CD4-positive, CD25-positive, alpha-beta regulatory T cell (primary cell): Measurements from ENCODE around the gene PLCH1. TPM values are rescaled to one million over a fixed set of nuclear protein-coding genes. Genes with fewer than 3 reads are reported as not detected.

Source experiments
- ATAC-seq, 2 donors: fragments of 150-1000 bp; cut with Tn5 transposase; one replicate each; pipeline ENCODE4 v1.10.0; 2021; ENCODE audit warnings: low read depth in 2 of 2, moderate number of reproducible peaks in 2 of 2, moderate library complexity in 1 of 2
- DNase-seq, 3 donors: peaks; one replicate each; pipeline versions ENCODE4 v3.0.0 to v3.0.0-alpha.2; 2012 to 2022; ENCODE audit warnings: mixed read lengths in 1 of 3
- H3K27ac ChIP-seq: one replicate; pipeline ENCODE4 v1.7.0; 2013; ENCODE audit warnings: mild to moderate bottlenecking, low read length; ENCODE audit not compliant: insufficient read depth, poor library complexity, severe bottlenecking
- H3K27me3 ChIP-seq: one replicate; pipeline ENCODE4 v1.7.0; 2013; ENCODE audit warnings: low read length; ENCODE audit not compliant: control insufficient read depth, insufficient read depth
- H3K36me3 ChIP-seq: one replicate; pipeline ENCODE4 v1.7.0; 2013; ENCODE audit warnings: mild to moderate bottlenecking, low read length, moderate library complexity; ENCODE audit not compliant: control insufficient read depth, insufficient read depth
- H3K4me1 ChIP-seq: 2 replicates; pipeline ENCODE4 v1.7.0; 2013; ENCODE audit warnings: mild to moderate bottlenecking, low read length; ENCODE audit not compliant: insufficient read depth, control insufficient read depth, poor library complexity, severe bottlenecking
- H3K4me3 ChIP-seq: one replicate; pipeline ENCODE4 v1.7.0; 2013; ENCODE audit warnings: low read depth, mild to moderate bottlenecking, low read length, moderate library complexity
- H3K9me3 ChIP-seq, 2 experiments: 1 replicate in 1 of 2; 2 replicates in 1 of 2; pipeline ENCODE4 v1.7.0; 2013; ENCODE audit warnings: low read length in 2 of 2, mild to moderate bottlenecking in 1 of 2, moderate library complexity in 1 of 2; ENCODE audit not compliant: control insufficient read depth in 2 of 2
- H3K27ac Mint-ChIP-seq, 3 donors: one replicate each; pipeline ENCODE4 v1.8.0; 2020 to 2022; ENCODE audit warnings: mild to moderate bottlenecking in 3 of 3, mixed read lengths in 3 of 3, moderate library complexity in 2 of 3
- H3K27me3 Mint-ChIP-seq: one replicate; pipeline ENCODE4 v1.8.0; 2022; ENCODE audit warnings: mild to moderate bottlenecking, mixed read lengths
- H3K36me3 Mint-ChIP-seq: one replicate; pipeline ENCODE4 v1.8.0; 2020; ENCODE audit warnings: mixed read lengths
- H3K4me1 Mint-ChIP-seq, 4 donors: one replicate each; pipeline ENCODE4 v1.8.0; 2020 to 2022; ENCODE audit warnings: mixed read lengths in 4 of 4, mild to moderate bottlenecking in 1 of 4
- H3K4me3 Mint-ChIP-seq, 4 donors: one replicate each; pipeline ENCODE4 v1.8.0; 2020 to 2022; ENCODE audit warnings: mild to moderate bottlenecking in 4 of 4, mixed read lengths in 4 of 4, moderate library complexity in 3 of 4
- H3K9me3 Mint-ChIP-seq, 7 donors: one replicate each; pipeline ENCODE4 v1.8.0; 2020 to 2022; ENCODE audit warnings: mixed read lengths in 7 of 7, mild to moderate bottlenecking in 3 of 7, moderate library complexity in 2 of 7
- polyA plus RNA-seq, 4 donors: library from polyadenylated mRNA; unstranded; fragments of 300-500 nt; fragmentation: Illumina TruSeq; gene quantifications; one replicate each; pipeline ENCODE4 v1.2.3, GENCODE V29; 2021
- total RNA-seq: library from RNA; stranded (reverse); gene quantifications from one replicate; pipeline ENCODE4 v1.2.3, GENCODE V29; 2022

Gene PLCH1
- total and polyA plus RNA-seq, 5 donors from 2014 or later, result 0.05 to 0.12 TPM; not detected in 3

GRCh38 chr3:155608228-155608920, 136.5 kb downstream of the PLCH1 start:
- Histone ChIP-seq H3K27ac (no peak overlapping the region), H3K4me1 (no peaks in the 10 kb centered on the region), H3K9me3 (no peaks in the 10 kb centered on the region), H3K4me3 (no peak overlapping the region), H3K27me3 (no peaks in the 10 kb centered on the region), H3K36me3 (no peaks in the 10 kb centered on the region)
- peaks cover 0 to 15% (median 5%) of the 10 kb centered on the region in 7 donors for H3K9me3 Mint-ChIP-seq
- no peaks in the 10 kb centered on the region for H3K36me3 Mint-ChIP-seq
- no peaks in the 10 kb centered on the region for H3K4me1 Mint-ChIP-seq
- no peak overlapping the region for H3K4me3 Mint-ChIP-seq
- no peak overlapping the region for H3K27ac Mint-ChIP-seq
- DNase-seq (no peak), ATAC-seq (no peak)
- H3K27me3 Mint-ChIP-seq, result peaks cover 4% of the 10 kb centered on the region

DNA sequence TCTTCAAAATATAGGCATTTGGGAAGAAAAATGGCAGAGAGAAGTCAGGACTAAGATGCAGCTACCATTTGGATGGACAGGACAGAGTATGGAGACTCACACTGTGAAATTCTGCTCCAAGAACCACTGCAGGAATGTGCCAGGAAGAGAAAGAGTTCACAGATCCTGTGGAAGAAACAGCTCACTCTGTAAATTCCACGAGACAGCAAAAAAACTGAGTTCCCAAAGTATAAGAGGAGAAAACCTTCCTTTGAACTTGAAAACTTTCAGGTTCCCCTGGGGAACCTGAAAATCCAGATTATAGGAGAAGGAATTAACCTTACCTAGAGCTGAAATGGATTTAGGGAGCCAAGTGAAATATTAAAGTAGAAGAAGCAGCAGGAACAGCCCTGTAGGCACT, 137.1 kb downstream of the PLCH1 start:
- no peak overlapping the region for H3K27ac ChIP-seq
- Mint-ChIP-seq H3K36me3 (no peaks in the 10 kb centered on the region), H3K9me3 (peaks cover 0 to 15% (median 4%) of the 10 kb centered on the region in 7 donors), H3K4me1 (no peaks in the 10 kb centered on the region), H3K27ac (no peak overlapping the region), H3K4me3 (no peak overlapping the region), H3K27me3 (peaks cover 4% of the 10 kb centered on the region)
- ATAC-seq, result no peak
- no peaks in the 10 kb centered on the region for H3K36me3 ChIP-seq
- H3K4me1 ChIP-seq, result no peaks in the 10 kb centered on the region
- no peaks in the 10 kb centered on the region for H3K27me3 ChIP-seq
- no peak overlapping the region for H3K4me3 ChIP-seq
- DNase-seq, result no peak
- no peaks in the 10 kb centered on the region for H3K9me3 ChIP-seq

- no peak overlapping the region for H3K27ac ChIP-seq
- Mint-ChIP-seq H3K36me3 (no peaks in the 10 kb centered on the region), H3K27ac (no peak overlapping the region), H3K27me3 (peaks cover 4% of the 10 kb centered on the region), H3K4me3 (no peak overlapping the region), H3K9me3 (peaks cover 0 to 9% (median 4%) of the 10 kb centered on the region in 7 donors), H3K4me1 (peaks cover 0 to 3% (median 0%) of the 10 kb centered on the region in 4 donors)
- H3K4me3 ChIP-seq, result no peak overlapping the region
- no peaks in the 10 kb centered on the region for H3K27me3 ChIP-seq
- H3K4me1 ChIP-seq, result no peaks in the 10 kb centered on the region
- no peak for ATAC-seq
- H3K9me3 ChIP-seq, result no peaks in the 10 kb centered on the region
- DNase-seq, result no peak
- no peaks in the 10 kb centered on the region for H3K36me3 ChIP-seq
These were observed 139.3 kb downstream of the PLCH1 start for GRCh38 chr3:155605571-155605970.

DNA sequence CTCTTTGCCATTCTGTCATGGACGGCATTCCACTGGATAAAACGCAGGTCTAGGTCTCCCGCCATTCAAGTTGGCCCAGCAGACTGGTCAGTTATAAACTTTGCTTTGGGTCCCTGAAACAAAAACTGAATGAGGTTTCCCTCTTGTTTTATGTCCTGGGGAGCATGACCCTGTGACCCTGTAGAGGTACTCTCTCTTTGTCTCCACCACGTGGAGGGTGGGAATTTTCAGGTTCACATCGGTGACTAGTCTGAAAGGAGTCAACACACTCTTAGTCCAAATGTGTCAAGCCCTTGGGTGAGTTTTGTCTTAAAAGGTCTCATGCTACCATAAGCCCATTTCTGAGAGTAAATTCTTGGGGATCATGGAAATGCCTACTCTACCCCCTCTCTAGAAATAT, 139.9 kb downstream of the PLCH1 start:
- H3K36me3 ChIP-seq, result no peaks in the 10 kb centered on the region
- no peaks in the 10 kb centered on the region for H3K4me1 ChIP-seq
- no peaks in the 10 kb centered on the region for H3K27me3 ChIP-seq
- DNase-seq (no peak), ATAC-seq (no peak)
- H3K9me3 Mint-ChIP-seq, result peaks cover 0 to 9% (median 4%) of the 10 kb centered on the region in 7 donors
- H3K4me3 Mint-ChIP-seq, result no peak overlapping the region
- no peak overlapping the region for H3K27ac Mint-ChIP-seq
- H3K36me3 Mint-ChIP-seq, result no peaks in the 10 kb centered on the region
- no peak overlapping the region for H3K4me3 ChIP-seq
- H3K9me3 ChIP-seq, result no peaks in the 10 kb centered on the region
- peaks cover 4% of the 10 kb centered on the region for H3K27me3 Mint-ChIP-seq
- peaks cover 0 to 3% (median 0%) of the 10 kb centered on the region in 4 donors for H3K4me1 Mint-ChIP-seq
- no peak overlapping the region for H3K27ac ChIP-seq

- H3K27me3 Mint-ChIP-seq, result peaks cover 4% of the 10 kb centered on the region
- H3K4me1 ChIP-seq, result no peaks in the 10 kb centered on the region
- no peak overlapping the region for H3K27ac Mint-ChIP-seq
- ATAC-seq (no peak), DNase-seq (no peak)
- H3K9me3 Mint-ChIP-seq, result peaks cover 0 to 6% (median 1%) of the 10 kb centered on the region in 7 donors
- no peak overlapping the region for H3K4me3 Mint-ChIP-seq
- no peak overlapping the region for H3K4me3 ChIP-seq
- peaks cover 0 to 3% (median 0%) of the 10 kb centered on the region in 4 donors for H3K4me1 Mint-ChIP-seq
- H3K36me3 ChIP-seq, result no peaks in the 10 kb centered on the region
- H3K27me3 ChIP-seq, result no peaks in the 10 kb centered on the region
- no peaks in the 10 kb centered on the region for H3K9me3 ChIP-seq
- H3K27ac ChIP-seq, result no peak overlapping the region
- H3K36me3 Mint-ChIP-seq, result no peaks in the 10 kb centered on the region
These were observed 140.7 kb downstream of the PLCH1 start for GRCh38 chr3:155604126-155604525.

DNA sequence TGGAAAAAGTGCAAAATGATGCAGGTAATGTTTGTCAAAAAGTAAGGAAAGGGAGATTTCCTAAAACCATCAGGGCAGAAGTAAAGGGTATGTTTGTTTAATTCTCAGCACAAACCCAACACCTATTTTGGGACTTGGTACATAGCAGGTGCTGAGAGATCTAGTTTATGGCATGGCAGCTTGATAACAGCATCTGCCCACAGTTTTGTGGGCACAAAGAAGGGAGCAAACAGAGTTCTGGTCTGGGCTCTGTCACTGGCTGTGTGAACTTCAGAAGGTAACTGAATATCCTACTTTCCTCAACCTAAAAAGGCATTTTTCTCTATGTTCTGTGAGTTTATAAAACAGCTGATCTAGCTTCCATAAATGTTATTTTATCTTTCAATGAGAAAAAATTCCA, 141.6 kb downstream of the PLCH1 start:
- H3K4me3 Mint-ChIP-seq, result no peak overlapping the region
- no peaks in the 10 kb centered on the region for H3K9me3 ChIP-seq
- H3K36me3 ChIP-seq, result no peaks in the 10 kb centered on the region
- no peak overlapping the region for H3K4me3 ChIP-seq
- no peaks in the 10 kb centered on the region for H3K36me3 Mint-ChIP-seq
- H3K27ac Mint-ChIP-seq, result no peak overlapping the region
- DNase-seq (no peak), ATAC-seq (no peak)
- peaks cover 4% of the 10 kb centered on the region for H3K27me3 Mint-ChIP-seq
- no peak overlapping the region for H3K27ac ChIP-seq
- no peaks in the 10 kb centered on the region for H3K27me3 ChIP-seq
- peaks cover 0 to 3% (median 0%) of the 10 kb centered on the region in 4 donors for H3K4me1 Mint-ChIP-seq
- no peaks in the 10 kb centered on the region for H3K4me1 ChIP-seq
- peaks cover 0 to 2% (median 0%) of the 10 kb centered on the region in 7 donors for H3K9me3 Mint-ChIP-seq

DNA sequence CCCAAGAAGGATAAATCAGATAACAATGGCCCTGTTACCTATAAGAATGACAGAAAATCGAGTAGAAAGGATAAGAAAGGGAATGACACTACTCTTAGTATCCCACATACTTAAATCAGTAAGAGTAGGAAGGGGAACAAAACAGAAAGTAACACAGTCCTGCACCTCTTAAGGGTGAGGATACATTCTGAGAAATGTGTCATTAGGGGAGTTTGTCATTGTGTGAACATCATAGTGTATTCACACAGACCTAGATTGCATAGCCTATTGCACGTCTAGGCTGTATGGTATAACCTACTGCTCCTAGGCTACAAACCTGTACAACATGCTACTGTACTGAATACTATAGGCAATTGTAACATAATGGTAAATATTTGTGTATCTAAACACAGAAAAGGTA, 142.6 kb downstream of the PLCH1 start:
- no peak overlapping the region for H3K4me3 ChIP-seq
- H3K27ac Mint-ChIP-seq, result no peak overlapping the region
- H3K4me1 Mint-ChIP-seq, result peaks cover 0 to 3% (median 0%) of the 10 kb centered on the region in 4 donors
- H3K9me3 ChIP-seq, result no peaks in the 10 kb centered on the region
- peaks cover 0 to 2% (median 0%) of the 10 kb centered on the region in 7 donors for H3K9me3 Mint-ChIP-seq
- H3K36me3 ChIP-seq, result no peaks in the 10 kb centered on the region
- ATAC-seq, result no peak
- peak overlapping the region in 1 of 4 donors; percentile 23 for H3K4me3 Mint-ChIP-seq
- no peak overlapping the region for H3K27ac ChIP-seq
- no peaks in the 10 kb centered on the region for H3K27me3 ChIP-seq
- no peak for DNase-seq
- no peaks in the 10 kb centered on the region for H3K36me3 Mint-ChIP-seq
- no peaks in the 10 kb centered on the region for H3K4me1 ChIP-seq
- H3K27me3 Mint-ChIP-seq, result no peaks in the 10 kb centered on the region

- H3K27ac ChIP-seq, result no peak overlapping the region
- H3K9me3 Mint-ChIP-seq, result peaks cover 0 to 2% (median 0%) of the 10 kb centered on the region in 7 donors
- H3K27ac Mint-ChIP-seq, result no peak overlapping the region
- no peak overlapping the region for H3K4me3 Mint-ChIP-seq
- no peaks in the 10 kb centered on the region for H3K9me3 ChIP-seq
- H3K36me3 Mint-ChIP-seq, result no peaks in the 10 kb centered on the region
- ATAC-seq, result no peak
- DNase-seq, result no peak
- H3K4me1 ChIP-seq, result no peaks in the 10 kb centered on the region
- H3K4me1 Mint-ChIP-seq, result peaks cover 0 to 3% (median 0%) of the 10 kb centered on the region in 4 donors
- no peak overlapping the region for H3K4me3 ChIP-seq
- no peaks in the 10 kb centered on the region for H3K27me3 ChIP-seq
- no peaks in the 10 kb centered on the region for H3K27me3 Mint-ChIP-seq
- no peaks in the 10 kb centered on the region for H3K36me3 ChIP-seq
These were observed 146.2 kb downstream of the PLCH1 start for GRCh38 chr3:155598671-155599070.
